ENCODE measurements around the gene FA2H.

Gene FA2H

DNA sequence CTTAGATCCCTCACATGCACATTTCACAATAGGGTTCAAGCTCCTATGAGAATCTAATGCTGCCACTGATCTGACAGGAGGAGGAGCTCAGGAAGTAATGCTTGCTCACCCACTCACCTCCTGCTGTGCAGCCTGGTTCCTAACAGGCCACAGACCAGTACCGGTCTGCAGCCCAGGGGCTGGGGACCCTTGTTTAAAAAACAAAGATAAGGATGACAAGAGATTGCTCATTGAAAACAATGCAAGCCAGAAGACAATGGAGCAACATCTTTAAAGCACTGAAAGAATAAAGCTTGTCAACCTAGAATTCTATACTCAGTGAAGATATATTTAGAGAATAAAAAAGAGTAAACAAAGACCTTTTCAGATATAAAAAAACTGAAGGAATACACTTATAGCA lies 22.8 kb upstream of the FA2H start:
- Histone ChIP-seq H3K27me3 (ENCODE audit: insufficient read depth, poor library complexity, severe bottlenecking) (no peaks in the 10 kb centered on the region), H3K27ac (replicated peaks) (no peak overlapping the region), H3K4me3 (replicated peaks; ENCODE audit: insufficient read depth, low read length) (no peak overlapping the region)
- TF ChIP-seq, protein P1, sequence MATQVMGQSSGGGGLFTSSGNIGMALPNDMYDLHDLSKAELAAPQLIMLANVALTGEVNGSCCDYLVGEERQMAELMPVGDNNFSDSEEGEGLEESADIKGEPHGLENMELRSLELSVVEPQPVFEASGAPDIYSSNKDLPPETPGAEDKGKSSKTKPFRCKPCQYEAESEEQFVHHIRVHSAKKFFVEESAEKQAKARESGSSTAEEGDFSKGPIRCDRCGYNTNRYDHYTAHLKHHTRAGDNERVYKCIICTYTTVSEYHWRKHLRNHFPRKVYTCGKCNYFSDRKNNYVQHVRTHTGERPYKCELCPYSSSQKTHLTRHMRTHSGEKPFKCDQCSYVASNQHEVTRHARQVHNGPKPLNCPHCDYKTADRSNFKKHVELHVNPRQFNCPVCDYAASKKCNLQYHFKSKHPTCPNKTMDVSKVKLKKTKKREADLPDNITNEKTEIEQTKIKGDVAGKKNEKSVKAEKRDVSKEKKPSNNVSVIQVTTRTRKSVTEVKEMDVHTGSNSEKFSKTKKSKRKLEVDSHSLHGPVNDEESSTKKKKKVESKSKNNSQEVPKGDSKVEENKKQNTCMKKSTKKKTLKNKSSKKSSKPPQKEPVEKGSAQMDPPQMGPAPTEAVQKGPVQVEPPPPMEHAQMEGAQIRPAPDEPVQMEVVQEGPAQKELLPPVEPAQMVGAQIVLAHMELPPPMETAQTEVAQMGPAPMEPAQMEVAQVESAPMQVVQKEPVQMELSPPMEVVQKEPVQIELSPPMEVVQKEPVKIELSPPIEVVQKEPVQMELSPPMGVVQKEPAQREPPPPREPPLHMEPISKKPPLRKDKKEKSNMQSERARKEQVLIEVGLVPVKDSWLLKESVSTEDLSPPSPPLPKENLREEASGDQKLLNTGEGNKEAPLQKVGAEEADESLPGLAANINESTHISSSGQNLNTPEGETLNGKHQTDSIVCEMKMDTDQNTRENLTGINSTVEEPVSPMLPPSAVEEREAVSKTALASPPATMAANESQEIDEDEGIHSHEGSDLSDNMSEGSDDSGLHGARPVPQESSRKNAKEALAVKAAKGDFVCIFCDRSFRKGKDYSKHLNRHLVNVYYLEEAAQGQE (IDR thresholded peaks at IDR 0.05; ENCODE audit: insufficient replicate concordance, low read depth): no peak
- TF ChIP-seq SPI1 (IDR thresholded peaks at IDR 0.05; ENCODE audit: borderline replicate concordance, low read depth) (no peak), GABPA (IDR thresholded peaks at IDR 0.05; ENCODE audit: low read depth) (no peak), POLR2AphosphoS5 (IDR thresholded peaks at IDR 0.05; ENCODE audit: low read depth) (no peak)
- TF ChIP-seq, protein P2, sequence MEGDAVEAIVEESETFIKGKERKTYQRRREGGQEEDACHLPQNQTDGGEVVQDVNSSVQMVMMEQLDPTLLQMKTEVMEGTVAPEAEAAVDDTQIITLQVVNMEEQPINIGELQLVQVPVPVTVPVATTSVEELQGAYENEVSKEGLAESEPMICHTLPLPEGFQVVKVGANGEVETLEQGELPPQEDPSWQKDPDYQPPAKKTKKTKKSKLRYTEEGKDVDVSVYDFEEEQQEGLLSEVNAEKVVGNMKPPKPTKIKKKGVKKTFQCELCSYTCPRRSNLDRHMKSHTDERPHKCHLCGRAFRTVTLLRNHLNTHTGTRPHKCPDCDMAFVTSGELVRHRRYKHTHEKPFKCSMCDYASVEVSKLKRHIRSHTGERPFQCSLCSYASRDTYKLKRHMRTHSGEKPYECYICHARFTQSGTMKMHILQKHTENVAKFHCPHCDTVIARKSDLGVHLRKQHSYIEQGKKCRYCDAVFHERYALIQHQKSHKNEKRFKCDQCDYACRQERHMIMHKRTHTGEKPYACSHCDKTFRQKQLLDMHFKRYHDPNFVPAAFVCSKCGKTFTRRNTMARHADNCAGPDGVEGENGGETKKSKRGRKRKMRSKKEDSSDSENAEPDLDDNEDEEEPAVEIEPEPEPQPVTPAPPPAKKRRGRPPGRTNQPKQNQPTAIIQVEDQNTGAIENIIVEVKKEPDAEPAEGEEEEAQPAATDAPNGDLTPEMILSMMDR (IDR thresholded peaks at IDR 0.05; ENCODE audit: insufficient read depth, low read length): no peak
- no peak for DNase-seq (ENCODE audit: low read depth in 1 of 2, low spot score in 1 of 2)

DNA sequence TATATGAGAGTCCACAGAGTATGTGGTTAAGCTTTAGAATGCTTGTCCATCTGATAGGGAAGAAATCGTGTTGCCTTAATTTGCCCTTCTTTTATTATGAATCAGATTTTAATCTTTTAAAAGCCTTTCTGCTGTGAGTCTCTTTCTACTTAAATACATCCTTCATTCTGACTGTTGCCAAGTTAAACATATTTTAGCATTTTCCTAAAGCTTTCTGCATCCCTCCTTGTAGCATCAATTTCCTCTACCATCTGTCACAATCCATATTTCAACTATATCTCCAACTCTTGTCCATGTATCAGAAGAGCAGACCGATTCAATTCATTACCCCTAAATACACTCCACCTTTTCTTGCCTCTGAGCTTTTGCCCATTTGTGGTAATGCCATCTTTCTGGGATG lies 20.5 kb upstream of the FA2H start:
- Histone ChIP-seq H3K4me3 (replicated peaks; ENCODE audit: insufficient read depth, low read length) (no peak overlapping the region), H3K27ac (replicated peaks) (no peak overlapping the region), H3K27me3 (ENCODE audit: insufficient read depth, poor library complexity, severe bottlenecking) (no peaks in the 10 kb centered on the region)
- no peak for DNase-seq (ENCODE audit: low read depth in 1 of 2, low spot score in 1 of 2)
- no peak for TF ChIP-seq GABPA (IDR thresholded peaks at IDR 0.05; ENCODE audit: low read depth)
- TF ChIP-seq, protein P2 (IDR thresholded peaks at IDR 0.05; ENCODE audit: insufficient read depth, low read length): no peak

DNA sequence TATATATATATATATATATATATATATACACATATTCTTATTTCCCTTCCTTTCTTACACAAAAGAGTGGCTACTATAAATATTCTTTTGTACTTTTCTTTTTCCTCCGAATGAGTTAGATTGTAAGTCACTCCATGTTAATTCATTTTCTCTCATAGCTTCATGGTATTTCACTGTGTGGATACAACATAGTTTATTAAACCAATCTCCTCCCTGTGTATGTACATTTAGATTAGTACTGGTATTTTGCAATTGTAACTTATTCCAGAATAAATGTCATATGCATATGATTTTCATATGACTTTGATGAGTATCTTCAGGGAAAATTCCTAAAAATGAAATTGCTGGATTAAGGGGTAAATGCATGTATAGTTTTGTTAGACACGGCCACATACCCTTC lies 20.0 kb upstream of the FA2H start:
- TF ChIP-seq SPI1 (IDR thresholded peaks at IDR 0.05; ENCODE audit: borderline replicate concordance, low read depth): no peak
- TF ChIP-seq POLR2AphosphoS5 (IDR thresholded peaks at IDR 0.05; ENCODE audit: low read depth): no peak
- no peak for TF ChIP-seq GABPA (IDR thresholded peaks at IDR 0.05; ENCODE audit: low read depth)
- TF ChIP-seq, protein P2 (IDR thresholded peaks at IDR 0.05; ENCODE audit: insufficient read depth, low read length): no peak
- TF ChIP-seq, protein P1 (IDR thresholded peaks at IDR 0.05; ENCODE audit: insufficient replicate concordance, low read depth): no peak
- Histone ChIP-seq H3K27ac (replicated peaks) (no peak overlapping the region), H3K4me3 (replicated peaks; ENCODE audit: insufficient read depth, low read length) (no peak overlapping the region), H3K27me3 (ENCODE audit: insufficient read depth, poor library complexity, severe bottlenecking) (no peaks in the 10 kb centered on the region)
- DNase-seq (ENCODE audit: low read depth in 1 of 2, low spot score in 1 of 2): no peak

DNA sequence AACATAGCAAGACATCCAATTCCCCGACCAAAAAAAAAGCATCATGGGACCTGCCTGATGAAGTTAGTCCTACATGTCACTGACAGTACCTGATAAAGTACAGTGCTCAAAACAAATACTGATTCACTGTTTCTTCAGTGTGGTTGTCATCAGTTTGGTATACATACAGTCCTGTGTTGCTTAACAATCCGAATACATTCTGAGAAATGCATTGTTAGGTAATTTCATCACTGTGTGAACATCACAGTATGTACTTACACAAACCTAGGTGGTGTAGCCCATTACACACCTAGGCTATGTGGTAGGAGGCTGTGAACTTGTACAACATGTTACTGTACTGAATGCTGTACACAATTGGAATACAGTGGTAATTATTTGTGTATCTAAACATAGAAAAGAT lies 19.0 kb upstream of the FA2H start:
- no peak for TF ChIP-seq SPI1 (IDR thresholded peaks at IDR 0.05; ENCODE audit: borderline replicate concordance, low read depth)
- TF ChIP-seq GABPA (IDR thresholded peaks at IDR 0.05; ENCODE audit: low read depth): no peak
- TF ChIP-seq, protein P2 (IDR thresholded peaks at IDR 0.05; ENCODE audit: insufficient read depth, low read length): no peak
- no peak for TF ChIP-seq POLR2AphosphoS5 (IDR thresholded peaks at IDR 0.05; ENCODE audit: low read depth)
- Histone ChIP-seq H3K27ac (replicated peaks) (no peak overlapping the region), H3K27me3 (ENCODE audit: insufficient read depth, poor library complexity, severe bottlenecking) (no peaks in the 10 kb centered on the region), H3K4me3 (replicated peaks; ENCODE audit: insufficient read depth, low read length) (no peak overlapping the region)
- no peak for DNase-seq (ENCODE audit: low read depth in 1 of 2, low spot score in 1 of 2)

Measured in HL-60 (cell line).